ENCODE results near the gene ZZZ3.
"Not testable (repeated sequence)": the region's sequence is repeated elsewhere in the genome, so short reads cannot be mapped to it uniquely, and the experiment has no call there.

Gene ZZZ3

GRCh38 chr1:77659879-77660593, 22.4 kb downstream of the ZZZ3 start:
- no peak overlapping the region for H3K4me3 ChIP-seq (ENCODE audit: control insufficient read depth, low read depth, low read length)
- no peak for TF ChIP-seq CTCF (conservative IDR thresholded peaks at IDR 0.05; ENCODE audit: control insufficient read depth, insufficient read depth, low read depth, low read length)

GRCh38 chr1:77658271-77658670, 24.2 kb downstream of the ZZZ3 start:
- no peak for TF ChIP-seq CTCF (conservative IDR thresholded peaks at IDR 0.05; ENCODE audit: control insufficient read depth, insufficient read depth, low read depth, low read length)
- H3K4me3 ChIP-seq (ENCODE audit: control insufficient read depth, low read depth, low read length) = no peak overlapping the region
- DNase-seq (ENCODE audit: low read depth) = no peak

More at GRCh38 chr1:77659879-77660593, 22.4 kb downstream of the ZZZ3 start:
- no peak for DNase-seq (ENCODE audit: low read depth)

- no peak overlapping the region for H3K4me3 ChIP-seq (ENCODE audit: control insufficient read depth, low read depth, low read length)
- TF ChIP-seq CTCF (conservative IDR thresholded peaks at IDR 0.05; ENCODE audit: control insufficient read depth, insufficient read depth, low read depth, low read length) = no peak
- DNase-seq (ENCODE audit: low read depth) = peak; percentile 40
Observed at GRCh38 chr1:77655431-77655974, 27.0 kb downstream of the ZZZ3 start.

GRCh38 chr1:77652970-77653516, 29.4 kb downstream of the ZZZ3 start:
- no peak overlapping the region for H3K4me3 ChIP-seq (ENCODE audit: control insufficient read depth, low read depth, low read length)
- no peak for TF ChIP-seq CTCF (conservative IDR thresholded peaks at IDR 0.05; ENCODE audit: control insufficient read depth, insufficient read depth, low read depth, low read length)
- DNase-seq (ENCODE audit: low read depth) = no peak

- TF ChIP-seq CTCF (conservative IDR thresholded peaks at IDR 0.05; ENCODE audit: control insufficient read depth, insufficient read depth, low read depth, low read length) = no peak
- peak; percentile 63 for DNase-seq (ENCODE audit: low read depth)
- H3K4me3 ChIP-seq (ENCODE audit: control insufficient read depth, low read depth, low read length) = no peak overlapping the region
Observed at GRCh38 chr1:77652268-77652667, 30.2 kb downstream of the ZZZ3 start.

- no peak for DNase-seq (ENCODE audit: low read depth)
- no peak overlapping the region for H3K4me3 ChIP-seq (ENCODE audit: control insufficient read depth, low read depth, low read length)
- TF ChIP-seq CTCF (conservative IDR thresholded peaks at IDR 0.05; ENCODE audit: control insufficient read depth, insufficient read depth, low read depth, low read length) = no peak
Observed at GRCh38 chr1:77649127-77649526, 33.3 kb downstream of the ZZZ3 start.

- not testable (repeated sequence) for DNase-seq (ENCODE audit: low read depth); H3K4me3 ChIP-seq (ENCODE audit: control insufficient read depth, low read depth, low read length)
Observed at GRCh38 chr1:77646224-77646623, 36.2 kb downstream of the ZZZ3 start.
